Stimulated activated CD4-positive, alpha-beta T cell treated with anti-CD3 and anti-CD28 coated beads, Interleukin-2, amount 100 ng/mL, for 48 hours (primary cell): ENCODE data around the gene GPR89A.
"Not testable (repeated sequence)": the region's sequence is repeated elsewhere in the genome, so short reads cannot be mapped to it uniquely, and the experiment has no call there.

Experiments
- DNase-seq, 2 donors: peaks; one replicate each; pipeline ENCODE4 v3.0.0-alpha.2; 2020

Gene GPR89A

GRCh38 chr1:145607833-145608733 lies at the start of gene GPR89A:
GPR89A (plus strand) TSS chr1:145607988; CDS start chr1:145608134, 146 bp downstream.
- DNase-seq = peak; percentile 92 to 93

- not testable (repeated sequence) for DNase-seq
Observed at GRCh38 chr1:145586820-145587219, 21.0 kb upstream of the GPR89A start.

- DNase-seq = peak; percentile 41 to 52
Observed at GRCh38 chr1:145590806-145591205, 17.0 kb upstream of the GPR89A start.

GRCh38 chr1:145592347-145592746 lies 15.4 kb upstream of the GPR89A start:
- not testable (repeated sequence) for DNase-seq

GRCh38 chr1:145595421-145595820 lies 12.4 kb upstream of the GPR89A start:
- DNase-seq = not testable (repeated sequence)

GRCh38 chr1:145596236-145596635 lies 11.6 kb upstream of the GPR89A start:
- not testable (repeated sequence) for DNase-seq

GRCh38 chr1:145599426-145599825 lies 8.4 kb upstream of the GPR89A start:
- DNase-seq = not testable (repeated sequence)

GRCh38 chr1:145601593-145601992 lies 6.2 kb upstream of the GPR89A start:
- no peak for DNase-seq

- DNase-seq = not testable (repeated sequence)
Observed at GRCh38 chr1:145606840-145607239, 948 bp upstream of the GPR89A start.

- not testable (repeated sequence) for DNase-seq
Observed at GRCh38 chr1:145607289-145607688, 499 bp upstream of the GPR89A start.

GRCh38 chr1:145610744-145611143 lies 3.0 kb downstream of the GPR89A start:
- not testable (repeated sequence) for DNase-seq

GRCh38 chr1:145620073-145620472 lies 12.3 kb downstream of the GPR89A start:
- DNase-seq = not testable (repeated sequence)

GRCh38 chr1:145622177-145622576 lies 14.4 kb downstream of the GPR89A start:
- not testable (repeated sequence) for DNase-seq

- DNase-seq = not testable (repeated sequence)
Observed at GRCh38 chr1:145636237-145636636, 28.4 kb downstream of the GPR89A start.

GRCh38 chr1:145641886-145642285 lies 34.1 kb downstream of the GPR89A start:
- DNase-seq = not testable (repeated sequence)

- DNase-seq = not testable (repeated sequence)
Observed at GRCh38 chr1:145643990-145644389, 36.2 kb downstream of the GPR89A start.

- DNase-seq = not testable (repeated sequence)
Observed at GRCh38 chr1:145656245-145656943, 48.6 kb downstream of the GPR89A start.

- DNase-seq = not testable (repeated sequence)
Observed at GRCh38 chr1:145662502-145662901, 54.7 kb downstream of the GPR89A start.

GRCh38 chr1:145665015-145665414 lies 57.2 kb downstream of the GPR89A start:
- not testable (repeated sequence) for DNase-seq

- DNase-seq = not testable (repeated sequence)
Observed at GRCh38 chr1:145670995-145671745, 63.4 kb downstream of the GPR89A start.

GRCh38 chr1:145673217-145673616 lies 65.4 kb downstream of the GPR89A start:
- DNase-seq = not testable (repeated sequence)

GRCh38 chr1:145684858-145685257 lies 77.1 kb downstream of the GPR89A start:
- not testable (repeated sequence) for DNase-seq

- not testable (repeated sequence) for DNase-seq
Observed at GRCh38 chr1:145686078-145686477, 78.3 kb downstream of the GPR89A start.
